HepG2 (cell line): Measurements from ENCODE around the gene CFAP221. TPM values are rescaled to one million over a fixed set of nuclear protein-coding genes. Genes with fewer than 3 reads are reported as not detected.

Source experiments
- ATAC-seq: fragments of 200-7000 bp; cut with Tn5 transposase; 3 replicates; pipeline ENCODE4 v1.9.1; 2020; ENCODE audit warnings: mild to moderate bottlenecking, moderate library complexity
- BruUV-seq: library from RNA; stranded (reverse); fragments of 400-500 nt; replicated peaks from 2 replicates; lab custom pipeline; 2021; lab: Mats Ljungman, UMichigan
- CTCF ChIA-PET: fragments of 300-600 bp; formaldehyde crosslinking; extraction: SDS; loops from one replicate; lab custom pipeline; 2021; ENCODE audit warnings: low total read pairs, inconsistent platforms, low intra/inter-chr PET ratio; lab: Yijun Ruan, JAX
- POLR2A ChIA-PET: fragments of 350-600 bp; sonication (Branson Sonifier 250); formaldehyde crosslinking; loops from one replicate; lab custom pipeline; 2020; ENCODE audit warnings: antibody characterized with exemption, inconsistent platforms; lab: Yijun Ruan, JAX
- DNase-seq: peaks from one replicate; pipeline ENCODE4 v3.0.0-alpha.2; 2015; ENCODE audit warnings: low spot score
- FAIRE-seq: peaks from 3 replicates; lab custom pipeline; 2011; peaks lifted over from hg19 to GRCh38; lab: Jason Lieb, UNC
- H2AFZ ChIP-seq: one replicate; pipeline ENCODE4 v1.6.1; 2011; ENCODE audit warnings: low read length, inconsistent platforms
- H3K27ac ChIP-seq: fragments of 300-600 bp; 3 replicates; pipeline ENCODE4 v1.8.0; 2011; ENCODE audit warnings: mixed run types, mild to moderate bottlenecking, mixed read lengths, low read length, inconsistent platforms; ENCODE audit not compliant: insufficient read depth; ENCODE audit errors: extremely low read length
- H3K27me3 ChIP-seq, 2 experiments: fragments of 200-600 bp in 1 of 2; 2 replicates in 1 of 2; 3 replicates in 1 of 2; pipeline versions ENCODE4 v1.6.0 to v1.8.0; 2011; ENCODE audit warnings: low read length in 2 of 2, mild to moderate bottlenecking in 2 of 2, moderate library complexity in 2 of 2, inconsistent platforms in 1 of 2; ENCODE audit not compliant: insufficient read depth in 2 of 2, control insufficient read depth in 1 of 2
- H3K36me3 ChIP-seq, 2 experiments: fragments of 200-600 bp in 1 of 2; replicated peaks in 1 of 2; 2 replicates in 1 of 2; 3 replicates in 1 of 2; pipeline versions ENCODE4 v1.5.1 to v1.8.0; 2011; ENCODE audit warnings: low read length in 2 of 2, inconsistent platforms in 1 of 2; ENCODE audit not compliant: insufficient read depth in 2 of 2, control insufficient read depth in 1 of 2
- H3K4me1 ChIP-seq: 2 replicates; pipeline ENCODE4 v1.5.1; 2012; ENCODE audit warnings: low read length, inconsistent platforms; ENCODE audit not compliant: insufficient read depth
- H3K4me2 ChIP-seq: 2 replicates; pipeline ENCODE4 v1.6.0; 2011; ENCODE audit warnings: low read depth, low read length, inconsistent platforms
- H3K4me3 ChIP-seq, 3 experiments: fragments of 200-600 bp in 1 of 3; sonication (generic), shearing (Covaris generic) in 1 of 3; replicated peaks in 1 of 3; 2 replicates each; pipeline ENCODE4 v1.5.1; 2011 to 2016; ENCODE audit warnings: low read length in 3 of 3, inconsistent platforms in 2 of 3, low read depth in 2 of 3, mild to moderate bottlenecking in 2 of 3, control low read depth in 1 of 3, mixed read lengths in 1 of 3; ENCODE audit not compliant: insufficient read depth in 1 of 3
- H3K79me2 ChIP-seq: one replicate; pipeline ENCODE4 v1.6.1; 2011; ENCODE audit warnings: low read length, inconsistent platforms; ENCODE audit not compliant: insufficient read depth
- H3K9ac ChIP-seq: 2 replicates; pipeline ENCODE4 v1.6.0; 2011; ENCODE audit warnings: mild to moderate bottlenecking, low read depth, low read length, inconsistent platforms; ENCODE audit not compliant: insufficient read depth
- H3K9me3 ChIP-seq: 2 replicates; pipeline ENCODE4 v1.5.1; 2012; ENCODE audit warnings: mild to moderate bottlenecking, low read length
- H4K20me1 ChIP-seq: 2 replicates; pipeline ENCODE4 v1.6.0; 2011; ENCODE audit warnings: inconsistent platforms, mild to moderate bottlenecking, low read length, moderate library complexity; ENCODE audit not compliant: insufficient read depth
- CSRNP2 ChIP-seq: sonication (generic); formaldehyde crosslinking; conservative IDR thresholded peaks from 2 replicates; pipeline ENCODE4 v1.8.0; 2022; ENCODE audit warnings: low read depth, missing genetic modification reagents
- GZF1 ChIP-seq: sonication (generic); formaldehyde crosslinking; IDR thresholded peaks from 2 replicates; pipeline ENCODE4 v1.5.1; 2020; ENCODE audit warnings: mild to moderate bottlenecking, missing genetic modification reagents
- HNRNPH1 ChIP-seq: fragments of 200-400 bp; formaldehyde crosslinking; optimal IDR thresholded peaks from 2 replicates; pipeline ENCODE3; 2017; ENCODE audit warnings: mild to moderate bottlenecking, low read depth, low read length
- HNRNPL ChIP-seq: fragments of 200-400 bp; formaldehyde crosslinking; IDR thresholded peaks from 2 replicates; pipeline ENCODE4 v1.6.1; 2017; ENCODE audit warnings: mild to moderate bottlenecking, low read depth, low read length
- JUND ChIP-seq: sonication (generic); formaldehyde crosslinking; IDR thresholded peaks from 2 replicates; pipeline ENCODE4 v1.8.0; 2022; ENCODE audit warnings: mild to moderate bottlenecking, missing genetic modification reagents
- MLX ChIP-seq: IDR thresholded peaks from 2 replicates; pipeline ENCODE4 v1.6.1; 2016
- RBAK ChIP-seq: sonication (generic); formaldehyde crosslinking; IDR thresholded peaks from 2 replicates; pipeline ENCODE4 v1.5.1; 2020; ENCODE audit warnings: mild to moderate bottlenecking, missing genetic modification reagents
- ZNF12 ChIP-seq: sonication (generic); formaldehyde crosslinking; IDR thresholded peaks from 2 replicates; pipeline ENCODE4 v1.5.0; 2020; ENCODE audit warnings: missing genetic modification reagents
- ZNF605 ChIP-seq: sonication (generic); formaldehyde crosslinking; IDR thresholded peaks from 2 replicates; pipeline ENCODE4 v1.8.0; 2022; ENCODE audit warnings: mild to moderate bottlenecking, missing genetic modification reagents
- WGBS: methylation state at CpG from one replicate; pipeline ENCODE4 v1.1.6; 2017; ENCODE audit warnings: low lambda C conversion rate; 5-methylcytosine and 5-hydroxymethylcytosine counted together
- in situ Hi-C: cut with HindIII; loops from 2 replicates; pipeline ENCODE4 v1.10.0; 2017; ENCODE audit warnings: low pct_unique_long_range_greater_than_20kb; ENCODE audit not compliant: extremely low pct_ligation_motif_present
- intact Hi-C: fragments of 100-400 bp; cut with micrococcal nuclease; formaldehyde crosslinking; loops from one replicate; pipeline ENCODE4 v1.10.0; 2022; ENCODE audit not compliant: unreplicated experiment
- polyA plus RNA-seq, 8 experiments: library from polyadenylated mRNA; depleted of rRNA in 3 of 8; stranded (reverse) in 7 of 8; unstranded in 1 of 8; fragments of >200 nt; fragmentation: Illumina TruSeq in 4 of 8; extraction: Trizol in 4 of 8; gene quantifications; 2 replicates each; pipeline versions ENCODE4 v1.2.1 to v1.2.3, GENCODE V29; 2011 to 2016; ENCODE audit warnings: low read depth in 4 of 8, missing spikeins in 1 of 8, mixed read lengths in 1 of 8; ENCODE audit not compliant: insufficient read depth in 1 of 8
- total RNA-seq, 5 experiments: library from RNA; depleted of rRNA; stranded (reverse); fragments of >200 nt; fragmentation: Illumina TruSeq; extraction: Trizol; gene quantifications; 2 replicates each; pipeline ENCODE4 v1.2.3, GENCODE V29; 2016; ENCODE audit warnings: low read depth in 1 of 5

Gene CFAP221
- total and polyA plus RNA-seq, 2 of the 13 experiments (the other 11 are each of a cell fraction or from before 2014, with no cell fraction given) = not detected

- intact Hi-C loops (no loop called here), in situ Hi-C loops (no loop called here)
- Histone ChIP-seq H3K79me2 (no peaks in the 10 kb centered on the region), H3K4me2 (no peak overlapping the region), H3K4me3 (no peak overlapping the region), H4K20me1 (no peaks in the 10 kb centered on the region), H3K4me1 (peaks cover 11% of the 10 kb centered on the region), H3K27me3 (peaks cover 0 to 14% of the 10 kb centered on the region in 2 experiments; a peak in 2 of 5 replicates)
- TF ChIP-seq ZNF605 = no peak
- no peak for TF ChIP-seq JUND (CRISPR knock-in tag)
- no peak for TF ChIP-seq MLX
- TF ChIP-seq ZNF12 = no peak
- TF ChIP-seq GZF1 (CRISPR knock-in tag) = no peak
- TF ChIP-seq HNRNPH1 = no peak
- no peak for TF ChIP-seq CSRNP2 (CRISPR knock-in tag)
- TF ChIP-seq HNRNPL = no peak
- TF ChIP-seq RBAK (CRISPR knock-in tag) = no peak
- TF ChIP-seq, all 625 proteins: peak for 0
- DNase-seq = no peak
- no peak for FAIRE-seq
- POLR2A ChIA-PET = no interaction called here
- no peaks in the 10 kb centered on the region for H3K9me3 ChIP-seq
- BruUV-seq = no TSS peak
- H3K9ac ChIP-seq = no peak overlapping the region
- CTCF ChIA-PET = no interaction called here
- no peak for ATAC-seq
- H3K36me3 ChIP-seq = no peaks in the 10 kb centered on the region
- no peak overlapping the region for H2AFZ ChIP-seq
- WGBS = 20% methylated on average over 1 of the region's 1 CpG
- H3K27ac ChIP-seq = no peak overlapping the region
Observed at GRCh38 chr2:119550856-119551255, 6.6 kb downstream of the CFAP221 start.
